ENCODE data around the gene STIM2. TPM values are rescaled to one million over a fixed set of nuclear protein-coding genes. Genes with fewer than 3 reads are reported as not detected.

Gene STIM2
- total and polyA plus RNA-seq, 2 donors (not counting 3 experiments of a cell fraction or from before 2014, with no cell fraction given), result 21.0 to 21.2 TPM

- BruUV-seq (replicated peaks), result no TSS peak
- no peaks in the 10 kb centered on the region for H3K79me2 ChIP-seq (ENCODE audit: control insufficient read depth, insufficient read depth, low read length)
- DNase-seq (ENCODE audit: low read depth, low spot score) (no peak), FAIRE-seq (no peak)
- H3K36me3 ChIP-seq (ENCODE audit: control insufficient read depth in 2 of 2, extremely low read depth in 1 of 2, insufficient read depth in 2 of 2, low read length in 2 of 2), result no peaks in the 10 kb centered on the region
- H3K9ac ChIP-seq (replicated peaks; ENCODE audit: extremely low read depth, insufficient read depth, low read length), result no peak overlapping the region
- no peaks in the 10 kb centered on the region for H3K9me1 ChIP-seq (replicated peaks; ENCODE audit: control insufficient read depth, extremely low read depth, insufficient read depth, low read length)
- H3K27ac ChIP-seq (ENCODE audit: insufficient read depth, low read depth, low read length), result no peak overlapping the region
- dilution Hi-C loops (cut with MboI; ENCODE audit: extremely low pct_ligation_motif_present, low sequenced_read_pairs) (no loop called here), intact Hi-C loops (cut with micrococcal nuclease) (no loop called here)
- no peaks in the 10 kb centered on the region for H3K27me3 ChIP-seq (ENCODE audit: control insufficient read depth in 2 of 2, insufficient read depth in 2 of 2, low read length in 2 of 2)
- no peaks in the 10 kb centered on the region for H3K4me1 ChIP-seq (ENCODE audit: control insufficient read depth, extremely low read depth, insufficient read depth, low read length)
- CTCF ChIA-PET, result interaction anchor here (1.0 kb wide), 1 partner anchor 24 kb away, joined by 4 read pairs; no protein-coding TSS in a partner anchor
- POLR2A ChIA-PET, result no interaction called here
- H3K4me3 ChIP-seq (replicated peaks in 1 of 3; ENCODE audit: insufficient read depth in 1 of 3, low read depth in 1 of 3, low read length in 3 of 3), result no peak overlapping the region
- H4K20me1 ChIP-seq (replicated peaks; ENCODE audit: control insufficient read depth, extremely low read depth, insufficient read depth, low read length), result no peaks in the 10 kb centered on the region
- TF ChIP-seq FOS (IDR thresholded peaks at IDR 0.05; ENCODE audit: borderline replicate concordance, insufficient read depth, low read length) (no peak), MYC (IDR thresholded peaks at IDR 0.05; ENCODE audit: low read depth, low read length) (no peak), POLR2A (IDR thresholded peaks at IDR 0.05; ENCODE audit: low read depth, low read length) (no peak), JUN (IDR thresholded peaks at IDR 0.05; ENCODE audit: borderline replicate concordance, insufficient read depth, insufficient read length, low read depth) (no peak)
- TF ChIP-seq, protein P1, sequence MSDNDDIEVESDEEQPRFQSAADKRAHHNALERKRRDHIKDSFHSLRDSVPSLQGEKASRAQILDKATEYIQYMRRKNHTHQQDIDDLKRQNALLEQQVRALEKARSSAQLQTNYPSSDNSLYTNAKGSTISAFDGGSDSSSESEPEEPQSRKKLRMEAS (IDR thresholded peaks at IDR 0.05; ENCODE audit: insufficient read depth, insufficient read length), result no peak
- TF ChIP-seq, protein P2, sequence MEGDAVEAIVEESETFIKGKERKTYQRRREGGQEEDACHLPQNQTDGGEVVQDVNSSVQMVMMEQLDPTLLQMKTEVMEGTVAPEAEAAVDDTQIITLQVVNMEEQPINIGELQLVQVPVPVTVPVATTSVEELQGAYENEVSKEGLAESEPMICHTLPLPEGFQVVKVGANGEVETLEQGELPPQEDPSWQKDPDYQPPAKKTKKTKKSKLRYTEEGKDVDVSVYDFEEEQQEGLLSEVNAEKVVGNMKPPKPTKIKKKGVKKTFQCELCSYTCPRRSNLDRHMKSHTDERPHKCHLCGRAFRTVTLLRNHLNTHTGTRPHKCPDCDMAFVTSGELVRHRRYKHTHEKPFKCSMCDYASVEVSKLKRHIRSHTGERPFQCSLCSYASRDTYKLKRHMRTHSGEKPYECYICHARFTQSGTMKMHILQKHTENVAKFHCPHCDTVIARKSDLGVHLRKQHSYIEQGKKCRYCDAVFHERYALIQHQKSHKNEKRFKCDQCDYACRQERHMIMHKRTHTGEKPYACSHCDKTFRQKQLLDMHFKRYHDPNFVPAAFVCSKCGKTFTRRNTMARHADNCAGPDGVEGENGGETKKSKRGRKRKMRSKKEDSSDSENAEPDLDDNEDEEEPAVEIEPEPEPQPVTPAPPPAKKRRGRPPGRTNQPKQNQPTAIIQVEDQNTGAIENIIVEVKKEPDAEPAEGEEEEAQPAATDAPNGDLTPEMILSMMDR (IDR thresholded peaks at IDR 0.05; ENCODE audit: extremely low read depth in 1 of 2, insufficient read depth in 1 of 2, low read depth in 1 of 2, low read length in 2 of 2), result no peak
- no peak overlapping the region for H2AFZ ChIP-seq (ENCODE audit: low read depth, low read length)
- H3K9me3 ChIP-seq (replicated peaks; ENCODE audit: control insufficient read depth, insufficient read depth, low read length), result no peaks in the 10 kb centered on the region
- no peak overlapping the region for H3K4me2 ChIP-seq (ENCODE audit: insufficient read depth, low read length)
Observed at GRCh38 chr4:26912069-26912468, 51.4 kb downstream of the STIM2 start.

DNA sequence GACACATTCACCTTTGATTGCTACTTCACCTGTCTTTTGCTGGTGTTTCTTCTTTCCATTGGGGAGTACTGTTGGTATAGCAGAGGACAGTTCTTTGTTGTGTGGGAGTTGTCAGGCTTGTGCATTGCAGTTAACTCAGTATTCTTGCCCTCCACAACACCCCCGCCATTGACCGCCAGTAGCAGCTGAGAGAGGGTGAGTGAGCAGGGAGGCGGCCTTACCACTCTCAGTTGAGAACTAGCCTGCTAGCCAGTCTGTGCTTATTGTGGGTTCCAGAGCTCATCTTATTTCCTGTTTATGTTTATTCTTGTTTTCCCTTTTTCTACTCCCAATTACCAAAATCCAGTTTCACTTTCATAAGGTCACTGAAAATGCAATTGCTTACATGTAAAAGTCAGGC, 52.2 kb downstream of the STIM2 start:
- no peaks in the 10 kb centered on the region for H3K4me1 ChIP-seq (ENCODE audit: control insufficient read depth, extremely low read depth, insufficient read depth, low read length)
- no peak overlapping the region for H2AFZ ChIP-seq (ENCODE audit: low read depth, low read length)
- H3K9me3 ChIP-seq (replicated peaks; ENCODE audit: control insufficient read depth, insufficient read depth, low read length), result no peaks in the 10 kb centered on the region
- no TSS peak for BruUV-seq (replicated peaks)
- ChIA-PET CTCF (interaction anchor here (1.0 kb wide), 1 partner anchor 25 kb away, joined by 4 read pairs; no protein-coding TSS in a partner anchor), POLR2A (no interaction called here)
- no peaks in the 10 kb centered on the region for H3K79me2 ChIP-seq (ENCODE audit: control insufficient read depth, insufficient read depth, low read length)
- dilution Hi-C loops (cut with MboI; ENCODE audit: extremely low pct_ligation_motif_present, low sequenced_read_pairs) (no loop called here), intact Hi-C loops (cut with micrococcal nuclease) (no loop called here)
- no peak overlapping the region for H3K27ac ChIP-seq (ENCODE audit: insufficient read depth, low read depth, low read length)
- no peak overlapping the region for H3K4me2 ChIP-seq (ENCODE audit: insufficient read depth, low read length)
- H3K27me3 ChIP-seq (ENCODE audit: control insufficient read depth in 2 of 2, insufficient read depth in 2 of 2, low read length in 2 of 2), result no peaks in the 10 kb centered on the region
- no peak overlapping the region for H3K4me3 ChIP-seq (replicated peaks in 1 of 3; ENCODE audit: insufficient read depth in 1 of 3, low read depth in 1 of 3, low read length in 3 of 3)
- H3K9ac ChIP-seq (replicated peaks; ENCODE audit: extremely low read depth, insufficient read depth, low read length), result no peak overlapping the region
- no peaks in the 10 kb centered on the region for H3K36me3 ChIP-seq (ENCODE audit: control insufficient read depth in 2 of 2, extremely low read depth in 1 of 2, insufficient read depth in 2 of 2, low read length in 2 of 2)
- no peaks in the 10 kb centered on the region for H3K9me1 ChIP-seq (replicated peaks; ENCODE audit: control insufficient read depth, extremely low read depth, insufficient read depth, low read length)
- DNase-seq (ENCODE audit: low read depth, low spot score) (no peak), FAIRE-seq (no peak)
- TF ChIP-seq JUN (IDR thresholded peaks at IDR 0.05; ENCODE audit: borderline replicate concordance, insufficient read depth, insufficient read length, low read depth) (no peak), EZH2 (IDR thresholded peaks at IDR 0.05; ENCODE audit: borderline replicate concordance, low read depth, low read length, severe bottlenecking) (no peak)
- TF ChIP-seq, protein P1 (IDR thresholded peaks at IDR 0.05; ENCODE audit: insufficient read depth, insufficient read length), result no peak
- no peaks in the 10 kb centered on the region for H4K20me1 ChIP-seq (replicated peaks; ENCODE audit: control insufficient read depth, extremely low read depth, insufficient read depth, low read length)

Measured in endothelial cell of umbilical vein (primary cell).